ENCODE data around the gene WFS1.

DNA sequence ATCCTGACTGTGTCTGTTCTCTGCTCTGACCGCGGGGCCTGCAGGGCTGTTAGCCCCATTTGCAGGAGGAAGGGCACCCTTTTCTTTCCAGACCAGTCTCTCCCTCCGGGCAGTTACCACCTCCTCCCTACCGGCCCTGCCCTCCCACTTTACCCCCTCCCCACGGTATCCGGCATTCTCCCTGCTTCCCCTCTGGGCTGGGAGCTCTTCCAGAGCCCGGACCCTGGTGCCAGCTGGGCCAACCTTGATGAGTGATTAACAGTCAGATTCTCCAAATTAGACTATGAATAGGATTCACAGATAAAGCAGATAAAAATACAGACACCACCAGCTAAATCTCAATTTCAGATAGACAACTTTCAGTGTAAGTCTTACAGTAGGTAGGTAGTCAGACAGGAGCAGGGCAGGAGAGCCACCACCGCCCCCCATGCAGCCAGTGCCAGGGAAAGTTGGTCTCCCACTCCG is 23.4 kb upstream of the WFS1 start:
- no peak for TF ChIP-seq POLR2AphosphoS5 (IDR thresholded peaks at IDR 0.05; ENCODE audit: borderline replicate concordance, low read depth, low read length)
- TF ChIP-seq EZH2 (IDR thresholded peaks at IDR 0.05), result no peak

Measured in SK-N-MC (cell line).